ENCODE results near the gene HMGCS1.
"Not testable (repeated sequence)": the region's sequence is repeated elsewhere in the genome, so short reads cannot be mapped to it uniquely, and the experiment has no call there.

HMGCS1 gene

DNA sequence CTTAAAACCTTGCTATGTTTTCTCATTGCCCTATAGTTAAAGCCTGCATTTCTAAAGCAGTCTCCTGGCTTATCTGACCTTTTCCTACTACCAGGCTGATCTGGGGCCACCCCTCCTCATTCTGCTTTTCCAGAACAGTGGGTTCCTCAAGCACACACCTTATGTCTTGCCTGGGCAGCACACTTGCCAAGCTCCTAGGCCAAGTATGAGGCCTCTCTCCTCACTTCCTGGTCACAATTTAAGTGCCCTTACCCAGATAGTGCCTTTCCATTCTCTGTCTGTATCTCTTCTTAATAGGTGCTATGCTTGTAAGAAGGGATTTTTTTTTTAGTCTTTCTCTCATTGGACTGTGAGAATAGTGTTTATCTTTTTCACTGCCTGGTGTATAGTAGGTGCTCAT lies 39.7 kb downstream of the HMGCS1 start:
- H3K9me3 ChIP-seq: peaks cover 0 to 3% (median 0%) of the 10 kb centered on the region in 3 donors
- H3K4me1 ChIP-seq: peaks cover 0 to 4% (median 0%) of the 10 kb centered on the region in 4 donors
- TF ChIP-seq, protein P1, sequence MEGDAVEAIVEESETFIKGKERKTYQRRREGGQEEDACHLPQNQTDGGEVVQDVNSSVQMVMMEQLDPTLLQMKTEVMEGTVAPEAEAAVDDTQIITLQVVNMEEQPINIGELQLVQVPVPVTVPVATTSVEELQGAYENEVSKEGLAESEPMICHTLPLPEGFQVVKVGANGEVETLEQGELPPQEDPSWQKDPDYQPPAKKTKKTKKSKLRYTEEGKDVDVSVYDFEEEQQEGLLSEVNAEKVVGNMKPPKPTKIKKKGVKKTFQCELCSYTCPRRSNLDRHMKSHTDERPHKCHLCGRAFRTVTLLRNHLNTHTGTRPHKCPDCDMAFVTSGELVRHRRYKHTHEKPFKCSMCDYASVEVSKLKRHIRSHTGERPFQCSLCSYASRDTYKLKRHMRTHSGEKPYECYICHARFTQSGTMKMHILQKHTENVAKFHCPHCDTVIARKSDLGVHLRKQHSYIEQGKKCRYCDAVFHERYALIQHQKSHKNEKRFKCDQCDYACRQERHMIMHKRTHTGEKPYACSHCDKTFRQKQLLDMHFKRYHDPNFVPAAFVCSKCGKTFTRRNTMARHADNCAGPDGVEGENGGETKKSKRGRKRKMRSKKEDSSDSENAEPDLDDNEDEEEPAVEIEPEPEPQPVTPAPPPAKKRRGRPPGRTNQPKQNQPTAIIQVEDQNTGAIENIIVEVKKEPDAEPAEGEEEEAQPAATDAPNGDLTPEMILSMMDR (IDR thresholded peaks at IDR 0.05): no peak
- no peak overlapping the region for H3K27ac ChIP-seq
- no peaks in the 10 kb centered on the region for H3K36me3 ChIP-seq
- DNase-seq: no peak
- H3K4me3 ChIP-seq: no peak overlapping the region
- no peaks in the 10 kb centered on the region for H3K27me3 ChIP-seq
- intact Hi-C loops (cut with DNase I; ENCODE audit: low total_unique reads): no loop called here

DNA sequence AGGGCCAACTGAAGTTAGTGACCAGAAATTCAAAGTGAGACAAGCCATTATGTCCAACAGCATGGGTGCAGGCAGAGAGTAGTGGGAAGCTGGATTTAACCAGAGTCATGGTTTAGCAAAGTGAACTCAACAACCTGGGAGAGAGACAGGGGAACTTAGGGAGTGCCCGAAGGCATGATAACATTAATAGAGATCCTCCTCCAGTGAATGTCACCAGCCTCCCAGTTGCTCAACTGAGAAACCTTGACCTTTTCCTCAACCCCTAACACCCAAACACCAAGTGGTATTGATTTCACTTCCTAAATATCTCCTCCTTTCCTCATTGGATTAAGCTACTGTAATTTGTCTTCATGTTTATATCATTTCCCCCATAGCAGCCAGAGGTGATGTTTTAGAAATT lies 42.6 kb downstream of the HMGCS1 start:
- Histone ChIP-seq H3K27ac (no peak overlapping the region), H3K9me3 (peaks cover 0 to 3% (median 0%) of the 10 kb centered on the region in 3 donors), H3K36me3 (no peaks in the 10 kb centered on the region), H3K27me3 (no peaks in the 10 kb centered on the region), H3K4me1 (peaks cover 0 to 4% (median 0%) of the 10 kb centered on the region in 4 donors), H3K4me3 (no peak overlapping the region)
- TF ChIP-seq, protein P1 (IDR thresholded peaks at IDR 0.05): no peak
- DNase-seq: no peak
- intact Hi-C loops (cut with DNase I; ENCODE audit: low total_unique reads): no loop called here

DNA sequence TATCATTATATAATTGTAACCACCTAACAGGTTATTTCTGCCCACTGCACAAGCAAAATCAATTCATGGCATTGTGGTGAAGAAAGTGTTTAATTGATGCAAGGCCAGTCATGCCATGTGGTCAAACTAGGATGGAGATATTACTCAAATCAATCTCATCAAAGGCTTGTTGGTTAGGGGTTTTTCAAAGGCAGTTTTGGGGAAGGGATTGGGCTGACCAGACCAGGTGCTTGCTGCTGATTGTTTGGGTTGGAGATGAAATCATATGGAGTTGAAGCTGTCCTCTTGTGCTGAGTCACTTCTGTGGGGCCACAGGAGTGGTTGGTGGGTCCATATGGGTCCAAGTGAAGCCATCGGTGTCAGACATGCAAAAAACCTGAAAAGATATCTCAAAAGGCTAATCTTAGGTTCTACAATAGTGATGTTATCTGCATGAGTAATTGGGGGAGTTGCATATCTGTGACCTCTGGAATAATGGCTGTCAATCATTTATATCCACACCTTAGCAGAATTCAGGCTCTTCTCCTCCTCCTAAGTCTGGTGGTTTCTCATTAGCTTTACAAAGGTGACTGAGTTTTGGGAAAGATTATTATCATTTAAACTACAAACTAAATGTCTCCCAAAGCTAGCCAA lies 44.9 kb downstream of the HMGCS1 start:
- Histone ChIP-seq H3K4me3 (no peak overlapping the region), H3K36me3 (no peaks in the 10 kb centered on the region), H3K27ac (no peak overlapping the region), H3K4me1 (no peaks in the 10 kb centered on the region), H3K27me3 (no peaks in the 10 kb centered on the region), H3K9me3 (peaks cover 0 to 3% (median 0%) of the 10 kb centered on the region in 3 donors)
- DNase-seq: no peak
- intact Hi-C loops (cut with DNase I; ENCODE audit: low total_unique reads): no loop called here
- TF ChIP-seq, protein P1 (IDR thresholded peaks at IDR 0.05): no peak

DNA sequence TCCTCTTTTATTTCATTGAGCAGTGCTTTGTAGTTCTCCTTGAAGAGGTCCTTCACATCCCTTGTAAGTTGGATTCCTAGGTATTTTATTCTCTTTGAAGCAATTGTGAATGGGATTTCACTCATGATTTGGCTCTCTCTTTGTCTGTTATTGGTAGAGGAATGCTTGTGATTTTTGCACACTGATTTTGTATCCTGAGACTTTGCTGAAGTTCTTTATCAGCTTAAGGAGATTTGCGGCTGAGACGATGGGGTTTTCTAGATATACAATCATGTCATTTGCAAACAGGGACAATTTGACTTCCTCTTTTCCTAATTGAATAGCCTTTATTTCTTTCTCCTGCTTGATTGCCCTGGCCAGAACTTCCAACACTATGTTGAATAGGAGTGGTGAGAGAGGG lies 50.9 kb downstream of the HMGCS1 start:
- H3K27me3 ChIP-seq; H3K27ac ChIP-seq; intact Hi-C loops (cut with DNase I; ENCODE audit: low total_unique reads): not testable (repeated sequence)

DNA sequence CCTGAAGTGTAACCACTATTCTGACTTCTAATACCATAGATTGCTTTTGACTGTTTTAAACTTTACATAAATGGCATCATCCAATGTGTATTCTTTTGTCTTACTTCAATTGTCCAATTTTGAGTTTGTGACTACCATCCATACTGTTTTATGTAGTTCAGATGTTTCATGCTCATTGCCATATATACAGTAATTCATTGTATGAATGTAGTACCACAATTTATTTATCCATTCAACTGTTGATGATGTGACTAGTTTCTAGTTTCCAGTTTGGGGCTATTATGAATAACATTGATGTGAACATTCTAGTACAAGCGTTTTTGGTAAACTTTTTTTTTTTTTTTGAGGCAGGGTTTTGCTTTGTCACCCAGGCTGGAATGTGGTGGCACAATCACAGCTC lies 55.1 kb downstream of the HMGCS1 start:
- no peaks in the 10 kb centered on the region for H3K27me3 ChIP-seq
- no peaks in the 10 kb centered on the region for H3K4me1 ChIP-seq
- DNase-seq: no peak
- no peaks in the 10 kb centered on the region for H3K36me3 ChIP-seq
- TF ChIP-seq, protein P1 (IDR thresholded peaks at IDR 0.05): no peak
- intact Hi-C loops (cut with DNase I; ENCODE audit: low total_unique reads): no loop called here
- no peak overlapping the region for H3K27ac ChIP-seq
- H3K4me3 ChIP-seq: no peak overlapping the region
- no peaks in the 10 kb centered on the region for H3K9me3 ChIP-seq

More for the DNA sequence above, 50.9 kb downstream of the HMGCS1 start:
- H3K36me3 ChIP-seq, H3K4me3 ChIP-seq, H3K9me3 ChIP-seq, H3K4me1 ChIP-seq, DNase-seq: not testable (repeated sequence)

DNA sequence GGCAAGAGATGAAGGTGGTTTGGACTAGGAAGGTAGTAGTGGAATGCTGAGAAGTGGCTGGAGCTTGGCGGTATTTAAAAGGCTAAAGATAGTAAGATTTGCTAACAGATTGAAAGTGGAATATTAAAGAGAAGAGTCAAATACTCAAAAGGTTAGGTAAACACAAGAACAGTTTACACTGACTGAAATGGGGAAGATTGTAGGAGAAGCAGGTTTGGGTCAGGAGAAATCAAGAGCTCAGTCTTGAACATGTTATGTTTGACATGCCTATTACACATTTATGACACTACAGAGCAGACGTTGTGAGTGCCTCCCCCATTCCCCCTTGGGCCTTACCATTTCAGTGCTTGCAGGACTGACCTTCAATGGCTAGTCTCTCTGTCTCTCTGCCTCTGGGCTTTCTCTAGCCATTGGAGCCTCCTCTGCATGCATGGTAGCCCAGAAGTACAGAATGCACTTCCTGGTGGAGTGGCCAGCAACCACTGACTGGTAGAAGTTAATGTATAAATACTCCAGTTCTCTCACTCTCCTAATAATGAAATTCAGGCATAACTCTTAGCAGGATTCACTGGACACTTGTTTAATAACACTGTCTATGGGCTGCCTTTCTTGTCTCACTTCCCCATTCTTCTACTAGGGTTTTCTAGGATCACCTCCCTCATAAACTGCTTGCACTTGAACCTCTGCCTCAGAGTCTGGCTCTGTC lies 56.8 kb downstream of the HMGCS1 start:
- Histone ChIP-seq H3K27me3 (no peaks in the 10 kb centered on the region), H3K4me3 (no peak overlapping the region), H3K27ac (no peak overlapping the region), H3K9me3 (no peaks in the 10 kb centered on the region), H3K36me3 (no peaks in the 10 kb centered on the region), H3K4me1 (no peaks in the 10 kb centered on the region)
- DNase-seq: no peak
- TF ChIP-seq, protein P1 (IDR thresholded peaks at IDR 0.05): no peak
- intact Hi-C loops (cut with DNase I; ENCODE audit: low total_unique reads): no loop called here
